Endothelial cell (in vitro differentiated cells): ENCODE measurements around the gene SLCO3A1. TPM values are rescaled to one million over a fixed set of nuclear protein-coding genes. Genes with fewer than 3 reads are reported as not detected.

ENCODE experiments used
- DNase-seq: peaks from one replicate; pipeline ENCODE4 v3.0.0; 2021; ENCODE audit warnings: low spot score
- H3K27ac Mint-ChIP-seq: one replicate; pipeline ENCODE4 v1.8.0; 2021; ENCODE audit warnings: mixed read lengths, inconsistent platforms; ENCODE audit not compliant: unreplicated experiment
- H3K27me3 Mint-ChIP-seq: one replicate; pipeline ENCODE4 v1.8.0; 2021; ENCODE audit warnings: mild to moderate bottlenecking, moderate library complexity, mixed read lengths, inconsistent platforms; ENCODE audit not compliant: unreplicated experiment
- H3K36me3 Mint-ChIP-seq: one replicate; pipeline ENCODE4 v1.8.0; 2021; ENCODE audit warnings: mild to moderate bottlenecking, low read depth, mixed read lengths, inconsistent platforms; ENCODE audit not compliant: unreplicated experiment
- H3K4me1 Mint-ChIP-seq: one replicate; pipeline ENCODE4 v1.8.0; 2021; ENCODE audit warnings: mild to moderate bottlenecking, mixed read lengths, inconsistent platforms; ENCODE audit not compliant: unreplicated experiment
- H3K4me3 Mint-ChIP-seq: one replicate; pipeline ENCODE4 v1.8.0; 2021; ENCODE audit warnings: mild to moderate bottlenecking, mixed read lengths, inconsistent platforms; ENCODE audit not compliant: unreplicated experiment
- H3K9me3 Mint-ChIP-seq: one replicate; pipeline ENCODE4 v1.8.0; 2021; ENCODE audit warnings: mixed read lengths, inconsistent platforms; ENCODE audit not compliant: unreplicated experiment
- total RNA-seq: library from RNA; stranded (reverse); fragmentation: NEBNext Ultra II Directional; extraction: Animal tissue kit (Norgen Biotek cat#: 25700); gene quantifications from one replicate; pipeline ENCODE4 v1.2.1, GENCODE V29; 2021; ENCODE audit not compliant: unreplicated experiment
- TF ChIP-seq, protein P1 (sequence below): fragments of 200-600 bp; sonication (generic); IDR thresholded peaks from one replicate; pipeline ENCODE4 v1.5.0; 2021; ENCODE audit warnings: antibody characterized with exemption; ENCODE audit not compliant: unreplicated experiment

SLCO3A1 gene
- total RNA-seq, 1 donor from 2014 or later, result 30.9 TPM

DNA sequence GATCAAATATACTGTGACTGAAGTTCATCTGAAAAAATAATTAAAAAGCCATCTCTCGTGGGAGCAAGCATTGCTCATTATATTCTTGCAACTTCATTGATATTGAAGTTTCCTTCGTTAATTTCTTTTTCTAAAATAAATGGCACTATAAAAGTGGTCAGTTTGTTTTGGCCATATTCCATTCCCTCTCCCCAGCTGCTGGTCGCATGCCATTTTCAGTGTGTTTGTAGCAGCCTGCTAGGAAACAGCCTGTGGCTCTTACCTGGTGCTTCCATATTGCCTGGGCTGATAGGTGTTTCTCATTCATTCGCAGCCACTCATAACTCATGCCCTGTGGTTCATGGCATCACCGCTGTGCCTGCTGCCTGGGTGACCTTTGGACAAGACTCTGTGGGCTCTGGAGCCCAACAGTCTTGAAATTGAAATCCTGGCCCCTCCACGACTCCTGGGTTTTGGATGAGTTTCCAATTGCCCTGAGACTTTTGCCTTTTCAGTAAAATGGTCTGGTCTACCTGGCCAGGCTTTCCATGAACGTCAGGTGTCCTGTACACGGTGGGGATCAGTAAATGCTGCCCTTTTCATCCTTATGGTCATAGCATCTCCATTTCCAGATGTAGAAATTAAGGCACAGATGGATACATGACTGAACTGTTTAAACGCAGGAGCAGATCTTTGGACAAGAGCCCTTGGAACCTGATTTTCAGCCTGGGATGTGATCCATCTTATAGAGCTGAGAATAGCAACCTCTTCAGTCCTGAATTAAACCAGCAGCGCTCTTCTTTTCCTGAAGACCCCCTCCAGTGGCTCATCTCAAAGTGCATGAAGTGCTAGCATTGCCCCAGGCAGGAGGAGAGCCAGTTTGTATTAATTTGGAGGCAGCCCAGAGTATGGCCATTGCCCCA lies 69.4 kb downstream of the SLCO3A1 start:
- H3K4me1 Mint-ChIP-seq, result peaks cover 7% of the 10 kb centered on the region
- no peaks in the 10 kb centered on the region for H3K27me3 Mint-ChIP-seq
- DNase-seq, result no peak

DNA sequence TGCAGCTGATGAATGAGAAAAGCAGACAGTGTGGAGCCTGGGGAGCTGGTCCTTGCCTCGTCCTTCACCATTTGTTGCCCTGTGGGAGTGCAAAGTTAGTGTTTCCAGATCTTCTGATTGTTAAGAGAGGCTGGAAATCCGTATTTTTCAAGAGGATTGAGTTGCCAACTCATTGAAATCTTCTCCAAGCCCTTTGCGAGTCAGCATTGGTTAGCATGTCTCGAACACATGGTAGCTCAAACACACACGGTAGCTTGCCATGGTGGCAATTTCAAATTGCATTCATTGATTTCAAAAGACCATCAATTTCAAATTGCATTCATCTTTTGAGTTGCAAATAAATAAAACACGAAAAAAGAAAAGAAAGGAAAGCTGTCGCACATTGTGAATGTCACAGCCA lies 70.7 kb downstream of the SLCO3A1 start:
- Mint-ChIP-seq H3K4me3 (no peak overlapping the region), H3K27ac (no peak overlapping the region)

More for the DNA sequence above, 69.4 kb downstream of the SLCO3A1 start:
- Mint-ChIP-seq H3K36me3 (no peaks in the 10 kb centered on the region), H3K4me3 (no peak overlapping the region), H3K27ac (no peak overlapping the region), H3K9me3 (no peaks in the 10 kb centered on the region)
- TF ChIP-seq, protein P1, sequence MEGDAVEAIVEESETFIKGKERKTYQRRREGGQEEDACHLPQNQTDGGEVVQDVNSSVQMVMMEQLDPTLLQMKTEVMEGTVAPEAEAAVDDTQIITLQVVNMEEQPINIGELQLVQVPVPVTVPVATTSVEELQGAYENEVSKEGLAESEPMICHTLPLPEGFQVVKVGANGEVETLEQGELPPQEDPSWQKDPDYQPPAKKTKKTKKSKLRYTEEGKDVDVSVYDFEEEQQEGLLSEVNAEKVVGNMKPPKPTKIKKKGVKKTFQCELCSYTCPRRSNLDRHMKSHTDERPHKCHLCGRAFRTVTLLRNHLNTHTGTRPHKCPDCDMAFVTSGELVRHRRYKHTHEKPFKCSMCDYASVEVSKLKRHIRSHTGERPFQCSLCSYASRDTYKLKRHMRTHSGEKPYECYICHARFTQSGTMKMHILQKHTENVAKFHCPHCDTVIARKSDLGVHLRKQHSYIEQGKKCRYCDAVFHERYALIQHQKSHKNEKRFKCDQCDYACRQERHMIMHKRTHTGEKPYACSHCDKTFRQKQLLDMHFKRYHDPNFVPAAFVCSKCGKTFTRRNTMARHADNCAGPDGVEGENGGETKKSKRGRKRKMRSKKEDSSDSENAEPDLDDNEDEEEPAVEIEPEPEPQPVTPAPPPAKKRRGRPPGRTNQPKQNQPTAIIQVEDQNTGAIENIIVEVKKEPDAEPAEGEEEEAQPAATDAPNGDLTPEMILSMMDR, result no peak

DNA sequence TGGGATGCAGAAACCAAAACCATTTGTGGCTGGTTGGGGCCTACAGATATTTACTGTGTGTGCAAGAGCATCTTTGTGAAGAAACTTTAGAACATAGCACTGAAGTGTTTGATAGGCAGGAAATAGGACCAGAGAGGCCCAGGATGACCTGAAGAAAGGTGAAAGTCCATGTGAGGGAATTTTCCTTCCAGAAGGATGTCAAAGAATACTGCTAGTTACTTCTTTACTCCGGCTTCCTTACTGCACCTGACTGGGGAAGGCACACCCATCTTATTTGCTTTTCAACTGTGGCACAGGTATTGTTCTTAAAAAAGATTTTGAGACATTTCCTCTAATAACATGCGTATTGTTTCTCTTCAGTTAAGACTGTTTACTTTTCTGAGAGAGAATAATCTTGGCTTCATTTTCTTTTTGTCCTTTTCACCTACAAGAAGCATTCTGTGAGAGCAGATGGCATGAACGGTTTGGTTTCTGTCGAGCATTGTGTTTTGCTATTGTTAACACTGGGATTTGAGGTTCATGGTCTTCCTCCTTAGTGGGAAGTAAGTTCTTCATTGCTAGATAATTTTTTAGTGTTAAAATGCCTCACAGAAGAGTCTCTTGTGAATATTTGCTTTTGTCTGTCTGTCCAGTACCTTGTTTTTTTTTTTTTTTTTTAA lies 71.5 kb downstream of the SLCO3A1 start:
- peaks cover 7% of the 10 kb centered on the region for H3K4me1 Mint-ChIP-seq

More for the DNA sequence above, 70.7 kb downstream of the SLCO3A1 start:
- TF ChIP-seq, protein P1, result no peak
- H3K27me3 Mint-ChIP-seq, result no peaks in the 10 kb centered on the region
- H3K4me1 Mint-ChIP-seq, result peaks cover 7% of the 10 kb centered on the region
- no peaks in the 10 kb centered on the region for H3K9me3 Mint-ChIP-seq
- DNase-seq, result no peak
- H3K36me3 Mint-ChIP-seq, result no peaks in the 10 kb centered on the region

DNA sequence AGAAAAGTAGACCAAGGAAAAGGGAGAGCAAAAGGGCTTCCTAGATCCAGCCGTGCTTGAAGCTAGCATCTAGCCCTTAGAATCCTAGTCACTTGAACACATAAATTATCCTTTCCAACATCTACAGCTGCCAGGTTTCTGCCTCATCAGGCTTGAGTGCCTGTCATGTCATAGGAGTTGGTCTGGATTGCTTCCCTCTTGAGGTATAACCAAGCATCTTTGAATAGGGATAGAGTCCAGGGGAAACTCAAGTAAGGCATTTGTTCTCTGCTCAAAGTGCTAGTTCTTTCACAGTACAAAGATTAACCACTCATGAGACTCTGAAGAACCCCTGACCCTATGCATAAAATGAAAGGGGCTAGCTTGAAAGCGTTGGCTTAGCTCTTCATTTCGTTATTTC lies 72.3 kb downstream of the SLCO3A1 start:
- H3K9me3 Mint-ChIP-seq, result no peaks in the 10 kb centered on the region
- DNase-seq, result no peak
- no peaks in the 10 kb centered on the region for H3K27me3 Mint-ChIP-seq
- H3K36me3 Mint-ChIP-seq, result no peaks in the 10 kb centered on the region
- no peak overlapping the region for H3K27ac Mint-ChIP-seq
- no peak overlapping the region for H3K4me3 Mint-ChIP-seq
- TF ChIP-seq, protein P1, result no peak
- peaks cover 4% of the 10 kb centered on the region for H3K4me1 Mint-ChIP-seq

More for the DNA sequence above, 71.5 kb downstream of the SLCO3A1 start:
- TF ChIP-seq, protein P1, result no peak
- Mint-ChIP-seq H3K36me3 (no peaks in the 10 kb centered on the region), H3K27ac (no peak overlapping the region), H3K27me3 (no peaks in the 10 kb centered on the region), H3K9me3 (no peaks in the 10 kb centered on the region), H3K4me3 (no peak overlapping the region)
- DNase-seq, result no peak

DNA sequence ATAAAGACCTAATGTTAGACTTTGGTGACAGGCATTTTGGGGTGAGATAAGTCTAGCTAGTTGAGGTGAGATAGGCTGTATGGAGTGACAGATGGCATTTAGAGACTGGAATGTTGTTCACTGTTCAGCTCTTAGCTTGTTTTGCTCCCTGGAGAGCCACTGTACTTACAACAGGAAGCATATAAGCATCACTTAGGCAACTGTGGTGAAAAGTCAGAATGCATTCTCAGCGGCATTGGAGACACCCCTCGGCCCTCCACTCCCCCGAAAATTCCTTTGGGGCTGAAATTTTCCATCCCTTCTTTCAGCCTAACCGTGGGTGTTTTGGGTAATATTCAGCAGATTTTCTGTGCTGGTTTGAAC lies 73.4 kb downstream of the SLCO3A1 start:
- no peaks in the 10 kb centered on the region for H3K36me3 Mint-ChIP-seq

More for the DNA sequence above, 73.4 kb downstream of the SLCO3A1 start:
- Mint-ChIP-seq H3K27me3 (no peaks in the 10 kb centered on the region), H3K27ac (no peak overlapping the region), H3K4me3 (no peak overlapping the region), H3K4me1 (no peaks in the 10 kb centered on the region), H3K9me3 (no peaks in the 10 kb centered on the region)
- no peak for DNase-seq
- TF ChIP-seq, protein P1, result no peak
